Measurements from ENCODE around the gene GAS5. TPM values are rescaled to one million over a fixed set of nuclear protein-coding genes. Genes with fewer than 3 reads are reported as not detected.
A peak's percentile ranks its signal among the peaks of the same experiment; 100 is the strongest.

Gene GAS5
- total and polyA plus RNA-seq, 2 of the 8 experiments (the other 6 are each of a cell fraction or from before 2014, with no cell fraction given): 799 to 1,238 TPM

DNA sequence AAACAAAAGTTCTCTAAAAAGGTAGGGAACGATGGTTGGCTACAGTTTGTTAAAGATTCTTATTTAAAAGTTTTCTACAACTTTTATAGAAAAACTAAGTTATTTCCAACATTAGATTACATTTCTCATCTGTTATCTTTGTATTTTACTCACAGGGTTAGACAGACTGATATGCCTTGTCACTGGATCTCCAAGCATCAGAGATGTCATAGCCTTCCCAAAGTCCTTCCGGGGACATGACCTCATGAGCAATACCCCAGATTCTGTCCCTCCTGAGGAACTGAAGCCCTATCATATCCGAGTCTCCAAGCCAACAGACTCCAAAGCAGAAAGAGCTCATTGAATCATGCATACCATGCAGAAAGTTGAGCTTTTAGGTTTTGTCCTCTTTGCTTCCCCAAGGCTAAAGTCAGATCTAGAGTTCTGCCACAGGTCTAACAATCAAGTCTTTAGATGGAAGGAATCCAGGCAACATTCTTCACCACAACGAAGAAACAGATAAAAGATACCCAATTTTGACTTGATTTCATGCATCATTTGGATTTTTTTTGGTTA lies 10.3 kb downstream of the GAS5 start:
- WGBS, 2 experiments (ENCODE audit: extremely low coverage in 1 of 2, insufficient coverage in 1 of 2, insufficient read length in 1 of 2, insufficient replicate concordance in 2 of 2, low coverage in 1 of 2, low lambda C conversion rate in 2 of 2, missing lambda C conversion rate in 1 of 2): 91% methylated on average over 4 of the region's 4 CpGs; no CpG with 5 or more reads in 1 of the 2 experiments
- TF ChIP-seq SP4 (IDR thresholded peaks at IDR 0.05; ENCODE audit: low read length) (no peak), EZH2 (IDR thresholded peaks at IDR 0.05; ENCODE audit: low read depth, low read length, severe bottlenecking) (no peak), CREB1 (IDR thresholded peaks at IDR 0.05) (no peak), SP1 (IDR thresholded peaks at IDR 0.05; ENCODE audit: low read depth, low read length) (no peak), TAF1 (IDR thresholded peaks at IDR 0.05; ENCODE audit: low read depth, low read length) (no peak), POLR2AphosphoS5 (IDR thresholded peaks at IDR 0.05; ENCODE audit: low read depth, low read length) (no peak; the same call in 1 of the 2 replicates), POLR2A (IDR thresholded peaks at IDR 0.05; ENCODE audit: control extremely low read depth in 1 of 2, low read depth in 2 of 2, low read length in 2 of 2) (0 out of 3 replicates have a peak, but pooled peaks of 1 of the 2 experiments have one; percentile 38)
- TF ChIP-seq, protein P1, sequence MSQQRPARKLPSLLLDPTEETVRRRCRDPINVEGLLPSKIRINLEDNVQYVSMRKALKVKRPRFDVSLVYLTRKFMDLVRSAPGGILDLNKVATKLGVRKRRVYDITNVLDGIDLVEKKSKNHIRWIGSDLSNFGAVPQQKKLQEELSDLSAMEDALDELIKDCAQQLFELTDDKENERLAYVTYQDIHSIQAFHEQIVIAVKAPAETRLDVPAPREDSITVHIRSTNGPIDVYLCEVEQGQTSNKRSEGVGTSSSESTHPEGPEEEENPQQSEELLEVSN (IDR thresholded peaks at IDR 0.05): no peak
- Histone ChIP-seq H3K14ac (ENCODE audit: insufficient read length) (no peak overlapping the region), H4K91ac (replicated peaks; ENCODE audit: insufficient read length, low read length) (no peak overlapping the region), H2BK15ac (ENCODE audit: low read length) (no peak overlapping the region), H3K18ac (ENCODE audit: extremely low read depth, low read length) (no peak overlapping the region), H2AFZ (ENCODE audit: low read length) (no peak overlapping the region), H3K4me3 (ENCODE audit: extremely low read depth in 1 of 4, insufficient read depth in 2 of 4, low read depth in 3 of 4, low read length in 4 of 4) (no peak overlapping the region), H3K36me3 (ENCODE audit: control insufficient read depth in 2 of 4, insufficient read depth in 4 of 4, low read length in 3 of 4) (peaks cover 6 to 57% (median 25%) of the 10 kb centered on the region in 4 experiments; a peak in 7 of 8 replicates), H2BK120ac (replicated peaks; ENCODE audit: low read depth, low read length) (no peak overlapping the region), H2AK5ac (ENCODE audit: low read depth, low read length) (no peak overlapping the region), H4K20me1 (replicated peaks in 1 of 2; ENCODE audit: control insufficient read depth in 1 of 2, insufficient read depth in 2 of 2, low read length in 2 of 2) (peaks cover 0 to 1% of the 10 kb centered on the region in 2 experiments), H4K5ac (ENCODE audit: insufficient read length, low read depth, low read length) (no peak overlapping the region), H3K27me3 (replicated peaks in 1 of 4; ENCODE audit: control insufficient read depth in 3 of 4, extremely low read depth in 1 of 4, insufficient read depth in 3 of 4, low read length in 3 of 4) (no peaks in the 10 kb centered on the region), H3K79me2 (ENCODE audit: control insufficient read depth in 1 of 2, insufficient read depth in 2 of 2, low read length in 2 of 2) (no peaks in the 10 kb centered on the region), H2BK5ac (ENCODE audit: low read depth, low read length) (no peak overlapping the region), H2BK20ac (ENCODE audit: low read length) (no peak overlapping the region), H3K4me2 (ENCODE audit: insufficient read depth in 1 of 2, low read depth in 2 of 2, low read length in 2 of 2) (no peak overlapping the region), H3K9ac (replicated peaks in 1 of 4; ENCODE audit: extremely low read depth in 1 of 4, low read depth in 3 of 4, low read length in 3 of 4) (no peak overlapping the region), H4K8ac (ENCODE audit: extremely low read depth, insufficient read depth, low read length) (no peak overlapping the region), H3K79me1 (ENCODE audit: low read depth, low read length) (no peaks in the 10 kb centered on the region), H3K23me2 (ENCODE audit: low read depth, low read length) (no peaks in the 10 kb centered on the region), H3K4ac (replicated peaks; ENCODE audit: insufficient read length, low read depth, low read length) (no peak overlapping the region), H3K27ac (ENCODE audit: low read depth, low read length) (no peak overlapping the region), H3K9me3 (ENCODE audit: insufficient read depth in 2 of 2, low read depth in 1 of 2, low read length in 1 of 2) (no peaks in the 10 kb centered on the region), H3K23ac (ENCODE audit: insufficient read length) (no peak overlapping the region), H2BK12ac (ENCODE audit: low read depth, low read length) (no peak overlapping the region), H3K56ac (replicated peaks; ENCODE audit: insufficient read length, low read depth, low read length) (no peak overlapping the region), H3K4me1 (replicated peaks in 1 of 4; ENCODE audit: control insufficient read depth in 3 of 4, insufficient read depth in 4 of 4, low read length in 3 of 4) (peaks cover 0 to 9% (median 3%) of the 10 kb centered on the region in 4 experiments; a peak in 4 of 7 replicates)
- DNase-seq (ENCODE audit: low read depth in 1 of 2, low spot score in 2 of 2): no peak
- ChIA-PET POLR2A (ENCODE audit: partially characterized antibody) (interaction anchor here (0.7 to 17.5 kb wide), 4 partner anchors 8 to 233 kb away, joined by 3 to 475 read pairs (median 7); partner anchors contain the start of genes GAS5 and ZBTB37), CTCF (ENCODE audit: partially characterized antibody) (interaction anchor here (0.5 kb wide), 1 partner anchor 110 kb away, joined by 3 read pairs; no protein-coding TSS in a partner anchor)
- FAIRE-seq: no peak
